OCI-LY7 (cell line): ENCODE results near the gene KLF16. TPM values are rescaled to one million over a fixed set of nuclear protein-coding genes. Genes with fewer than 3 reads are reported as not detected.

Experiments
- BruUV-seq: library from RNA; stranded (reverse); fragments of 400-500 nt; replicated peaks from 2 replicates; lab custom pipeline; 2021; lab: Mats Ljungman, UMichigan
- CTCF ChIA-PET: fragments of 300-600 bp; sonication (Branson Sonifier 250); formaldehyde crosslinking; loops from one replicate; lab custom pipeline; 2022; ENCODE audit warnings: antibody characterized with exemption; ENCODE audit not compliant: unreplicated experiment; lab: Charles Lee
- POLR2A ChIA-PET: fragments of 300-600 bp; sonication (Branson Sonifier 250); formaldehyde crosslinking; loops from one replicate; lab custom pipeline; 2022; ENCODE audit warnings: antibody characterized with exemption; lab: Charles Lee
- DNase-seq: peaks from one replicate; pipeline ENCODE4 v3.0.0-alpha.2; 2015; ENCODE audit warnings: low spot score
- H2AFZ ChIP-seq: fragments of 200-600 bp; sonication (generic), shearing (Covaris generic); 2 replicates; pipeline ENCODE4 v1.6.1; 2014; ENCODE audit warnings: mild to moderate bottlenecking, antibody characterized with exemption, low read length, moderate library complexity
- H3K27ac ChIP-seq: fragments of 200-600 bp; sonication (generic); 2 replicates; pipeline ENCODE4 v1.5.1; 2014; ENCODE audit warnings: mixed run types, low read depth, mild to moderate bottlenecking, moderate library complexity, low read length, inconsistent platforms; ENCODE audit not compliant: poor library complexity, severe bottlenecking
- H3K36me3 ChIP-seq: fragments of 200-600 bp; sonication (generic); 2 replicates; pipeline ENCODE4 v1.6.1; 2014; ENCODE audit warnings: mild to moderate bottlenecking, antibody characterized with exemption, low read length, moderate library complexity, mixed read lengths; ENCODE audit not compliant: insufficient read depth
- H3K4me1 ChIP-seq: fragments of 200-600 bp; sonication (generic); 2 replicates; pipeline ENCODE4 v1.5.1; 2014; ENCODE audit warnings: mild to moderate bottlenecking, low read length; ENCODE audit not compliant: insufficient read depth, poor library complexity, severe bottlenecking
- H3K4me2 ChIP-seq: fragments of 200-600 bp; sonication (generic); 2 replicates; pipeline ENCODE4 v1.6.1; 2014; ENCODE audit warnings: mild to moderate bottlenecking, low read length
- H3K4me3 ChIP-seq: fragments of 200-600 bp; sonication (generic); 2 replicates; pipeline ENCODE4 v1.5.1; 2014; ENCODE audit warnings: mild to moderate bottlenecking, low read depth, low read length; ENCODE audit not compliant: poor library complexity, severe bottlenecking
- H3K79me2 ChIP-seq: fragments of 200-600 bp; sonication (generic); 2 replicates; pipeline ENCODE4 v1.6.1; 2016; ENCODE audit warnings: low read depth, mild to moderate bottlenecking, low read length, moderate library complexity, mixed read lengths; ENCODE audit not compliant: insufficient read depth
- H3K9me2 ChIP-seq: fragments of 200-600 bp; sonication (generic); 2 replicates; pipeline ENCODE4 v1.6.1; 2016; ENCODE audit warnings: mild to moderate bottlenecking, low read length, mixed read lengths; ENCODE audit not compliant: insufficient read depth
- H3K9me3 ChIP-seq: fragments of 200-600 bp; sonication (generic); 2 replicates; pipeline ENCODE4 v1.6.1; 2014; ENCODE audit warnings: mild to moderate bottlenecking, mixed run types, low read length, mixed read lengths
- H4K20me1 ChIP-seq: fragments of 200-600 bp; sonication (generic); 2 replicates; pipeline ENCODE4 v1.6.1; 2014; ENCODE audit warnings: mild to moderate bottlenecking, antibody characterized with exemption, low read length, moderate library complexity, mixed read lengths; ENCODE audit not compliant: insufficient read depth
- CTCF ChIP-seq: fragments of 200-600 bp; sonication (generic); conservative IDR thresholded peaks from 2 replicates; pipeline ENCODE4 v1.5.1; 2014; ENCODE audit warnings: mild to moderate bottlenecking, antibody characterized with exemption, low read length, moderate library complexity, mixed read lengths
- EZH2phosphoT487 ChIP-seq: fragments of 200-600 bp; sonication (generic); IDR thresholded peaks from 2 replicates; pipeline ENCODE4 v1.6.1; 2018; ENCODE audit warnings: low read depth, borderline replicate concordance, mild to moderate bottlenecking, mixed run types, antibody characterized with exemption, low read length, moderate library complexity, mixed read lengths
- intact Hi-C: fragments of 100-400 bp; cut with micrococcal nuclease; formaldehyde crosslinking; loops from one replicate; pipeline ENCODE4 v1.10.0; 2022; ENCODE audit not compliant: unreplicated experiment
- total RNA-seq, 2 experiments: library from RNA; depleted of rRNA in 1 of 2; stranded (reverse); fragments of >200 nt in 1 of 2; shearing (Covaris generic) in 1 of 2; gene quantifications; 2 replicates each; pipeline ENCODE4 v1.2.3, GENCODE V29; 2014 to 2022

Gene KLF16
- total RNA-seq, 2 experiments from 2014 or later: 9.6 to 44.4 TPM

GRCh38 chr19:1847684-1848398 is 15.5 kb downstream of the KLF16 start:
- intact Hi-C loops: no loop called here
- peak; percentile 33 for DNase-seq
- Histone ChIP-seq H3K9me3 (no peaks in the 10 kb centered on the region), H3K4me1 (peaks cover 19% of the 10 kb centered on the region), H3K4me3 (peak overlapping the region; percentile 93), H3K9me2 (no peaks in the 10 kb centered on the region), H3K36me3 (peaks cover 32% of the 10 kb centered on the region; the same call in 1 of the 2 replicates), H4K20me1 (peaks cover 17% of the 10 kb centered on the region), H3K79me2 (peaks cover 61% of the 10 kb centered on the region), H3K27ac (peak overlapping the region; percentile 82), H3K4me2 (peak overlapping the region; percentile 80), H2AFZ (no peak overlapping the region)
- POLR2A ChIA-PET: no interaction called here
- BruUV-seq: no TSS peak
- CTCF ChIA-PET: no interaction called here
- no peak for TF ChIP-seq CTCF
- no peak for TF ChIP-seq EZH2phosphoT487

- intact Hi-C loops: no loop called here
- H3K9me2 ChIP-seq: no peaks in the 10 kb centered on the region
- ChIA-PET CTCF (no interaction called here), POLR2A (no interaction called here)
- H2AFZ ChIP-seq: no peak overlapping the region
- DNase-seq: no peak
- peaks cover 61% of the 10 kb centered on the region for H3K79me2 ChIP-seq
- H3K4me2 ChIP-seq: peak overlapping the region; percentile 80
- no peaks in the 10 kb centered on the region for H3K9me3 ChIP-seq
- no TSS peak for BruUV-seq
- H3K4me3 ChIP-seq: peak overlapping the region; percentile 93
- H3K36me3 ChIP-seq: peaks cover 28% of the 10 kb centered on the region; the same call in 1 of the 2 replicates
- peaks cover 19% of the 10 kb centered on the region for H3K4me1 ChIP-seq
- peaks cover 17% of the 10 kb centered on the region for H4K20me1 ChIP-seq
- TF ChIP-seq EZH2phosphoT487 (no peak), CTCF (no peak)
- H3K27ac ChIP-seq: no peak overlapping the region
Observed at GRCh38 chr19:1847348-1847683, 16.1 kb downstream of the KLF16 start.

- DNase-seq: no peak
- H3K79me2 ChIP-seq: peaks cover 63% of the 10 kb centered on the region
- H3K36me3 ChIP-seq: peaks cover 28% of the 10 kb centered on the region; the same call in 1 of the 2 replicates
- ChIA-PET CTCF (no interaction called here), POLR2A (no interaction called here)
- H3K9me3 ChIP-seq: no peaks in the 10 kb centered on the region
- no peak overlapping the region for H2AFZ ChIP-seq
- intact Hi-C loops: no loop called here
- TF ChIP-seq EZH2phosphoT487 (no peak), CTCF (no peak)
- H4K20me1 ChIP-seq: peaks cover 17% of the 10 kb centered on the region
- BruUV-seq: no TSS peak
- no peak overlapping the region for H3K27ac ChIP-seq
- no peaks in the 10 kb centered on the region for H3K9me2 ChIP-seq
- peaks cover 19% of the 10 kb centered on the region for H3K4me1 ChIP-seq
- H3K4me3 ChIP-seq: peak overlapping the region; percentile 93
- peak overlapping the region; percentile 80 for H3K4me2 ChIP-seq
Observed at GRCh38 chr19:1846517-1847204, 16.7 kb downstream of the KLF16 start.
